ENCODE measurements around the gene ILK. TPM values are rescaled to one million over a fixed set of nuclear protein-coding genes. Genes with fewer than 3 reads are reported as not detected.

ILK gene
- total RNA-seq, 2 experiments from 2014 or later = 65.2 to 65.7 TPM

GRCh38 chr11:6579681-6580080 lies 23.9 kb upstream of the ILK start:
- peaks cover 3% of the 10 kb centered on the region for H3K4me1 Mint-ChIP-seq (ENCODE audit: low read depth)
- H3K36me3 Mint-ChIP-seq (ENCODE audit: low read depth) = peaks cover 23% of the 10 kb centered on the region
- no peak for DNase-seq
- CTCF ChIA-PET = interaction anchor here (0.6 to 1.6 kb wide), 3 partner anchors 75 to 613 kb away, joined by 3 read pairs; no protein-coding TSS in a partner anchor
- no peaks in the 10 kb centered on the region for H3K27me3 Mint-ChIP-seq (ENCODE audit: low read depth)
- no peak overlapping the region for H3K27ac Mint-ChIP-seq
- H3K9me3 Mint-ChIP-seq = peaks cover 20% of the 10 kb centered on the region
- H3K4me3 Mint-ChIP-seq = no peak overlapping the region
- intact Hi-C loops (cut with micrococcal nuclease) = no loop called here

DNA sequence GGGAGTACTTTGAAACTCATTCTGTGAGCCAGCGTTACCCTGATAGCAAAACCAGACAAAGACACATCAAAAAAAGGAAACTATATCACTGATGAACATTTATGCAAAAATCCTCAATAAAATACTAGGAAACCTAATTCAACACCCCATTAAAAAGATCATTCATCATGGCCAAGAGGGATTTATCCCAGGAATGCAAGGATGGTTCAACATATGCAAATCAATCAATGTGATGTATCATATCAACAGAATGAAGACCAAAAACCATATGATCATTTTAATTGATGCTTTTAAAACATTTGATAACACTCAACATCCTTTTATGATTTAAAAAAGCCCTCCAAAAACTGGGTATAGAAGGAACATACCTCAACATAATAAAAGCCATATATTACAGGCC lies 20.0 kb upstream of the ILK start:
- Mint-ChIP-seq H3K4me1 (ENCODE audit: low read depth) (no peaks in the 10 kb centered on the region), H3K4me3 (no peak overlapping the region), H3K27ac (no peak overlapping the region), H3K27me3 (ENCODE audit: low read depth) (no peaks in the 10 kb centered on the region), H3K36me3 (ENCODE audit: low read depth) (peaks cover 32% of the 10 kb centered on the region), H3K9me3 (peaks cover 24% of the 10 kb centered on the region)
- CTCF ChIA-PET = no interaction called here
- intact Hi-C loops (cut with micrococcal nuclease) = no loop called here
- DNase-seq = no peak

DNA sequence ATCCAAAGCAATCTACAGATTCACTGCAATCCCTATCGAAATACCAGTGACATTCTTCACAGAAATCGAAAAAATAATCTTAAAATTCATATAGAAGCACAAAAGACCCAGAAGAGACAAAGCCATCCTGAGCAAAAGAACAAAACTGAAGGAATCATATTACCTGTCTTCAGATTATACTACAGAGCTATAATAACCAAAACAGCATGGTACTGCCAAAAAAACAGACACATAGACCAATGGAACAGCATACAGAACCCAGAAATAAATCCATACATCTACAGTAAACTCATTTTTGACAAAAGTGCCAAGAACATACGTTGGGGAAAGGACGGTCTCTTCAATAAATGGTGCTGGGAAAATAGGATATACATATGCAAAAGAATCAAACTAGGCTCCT lies 19.0 kb upstream of the ILK start:
- Mint-ChIP-seq H3K36me3 (ENCODE audit: low read depth) (peaks cover 32% of the 10 kb centered on the region), H3K4me1 (ENCODE audit: low read depth) (no peaks in the 10 kb centered on the region), H3K27ac (no peak overlapping the region), H3K27me3 (ENCODE audit: low read depth) (no peaks in the 10 kb centered on the region), H3K4me3 (no peak overlapping the region), H3K9me3 (peaks cover 24% of the 10 kb centered on the region)
- CTCF ChIA-PET = no interaction called here
- DNase-seq = no peak
- intact Hi-C loops (cut with micrococcal nuclease) = no loop called here

GRCh38 chr11:6586434-6587359 lies 16.9 kb upstream of the ILK start:
- intact Hi-C loops (cut with micrococcal nuclease) = no loop called here
- Mint-ChIP-seq H3K4me3 (no peak overlapping the region), H3K27ac (no peak overlapping the region), H3K36me3 (ENCODE audit: low read depth) (peaks cover 34% of the 10 kb centered on the region), H3K27me3 (ENCODE audit: low read depth) (no peaks in the 10 kb centered on the region), H3K9me3 (peaks cover 24% of the 10 kb centered on the region), H3K4me1 (ENCODE audit: low read depth) (no peaks in the 10 kb centered on the region)
- no peak for DNase-seq
- CTCF ChIA-PET = interaction anchor here (0.7 to 1.2 kb wide), 4 partner anchors 41 to 224 kb away, joined by 3 to 4 read pairs (median 3); no protein-coding TSS in a partner anchor

GRCh38 chr11:6587360-6587953 lies 16.1 kb upstream of the ILK start:
- H3K36me3 Mint-ChIP-seq (ENCODE audit: low read depth) = peaks cover 28% of the 10 kb centered on the region

DNA sequence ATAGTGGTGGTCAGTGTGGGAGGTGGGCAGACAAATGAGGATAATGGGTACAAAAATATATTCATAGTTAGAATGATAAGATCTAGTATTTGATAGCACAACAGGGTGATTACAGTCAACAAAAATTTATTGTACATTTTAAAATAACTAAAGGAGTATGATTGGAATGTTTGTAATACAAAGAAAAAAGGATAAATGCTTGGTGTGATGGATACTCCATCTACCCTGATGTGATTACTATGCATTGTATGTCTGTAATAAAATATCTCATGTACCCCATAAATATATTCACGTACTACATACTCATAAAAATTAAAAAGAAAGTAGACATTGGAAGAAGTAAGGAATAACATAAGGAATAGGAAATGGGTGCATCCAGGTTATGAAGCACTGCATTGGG lies 15.6 kb upstream of the ILK start:
- Mint-ChIP-seq H3K4me3 (no peak overlapping the region), H3K27me3 (ENCODE audit: low read depth) (no peaks in the 10 kb centered on the region), H3K36me3 (ENCODE audit: low read depth) (peaks cover 28% of the 10 kb centered on the region), H3K9me3 (peaks cover 17% of the 10 kb centered on the region), H3K27ac (no peak overlapping the region), H3K4me1 (ENCODE audit: low read depth) (no peaks in the 10 kb centered on the region)
- CTCF ChIA-PET = interaction anchor here (1.2 kb wide), 1 partner anchor 58 kb away, joined by 3 read pairs; no protein-coding TSS in a partner anchor
- no peak for DNase-seq
- intact Hi-C loops (cut with micrococcal nuclease) = no loop called here

More at GRCh38 chr11:6587360-6587953, 16.1 kb upstream of the ILK start:
- Mint-ChIP-seq H3K27me3 (ENCODE audit: low read depth) (no peaks in the 10 kb centered on the region), H3K9me3 (peaks cover 20% of the 10 kb centered on the region), H3K27ac (no peak overlapping the region), H3K4me3 (no peak overlapping the region), H3K4me1 (ENCODE audit: low read depth) (no peaks in the 10 kb centered on the region)
- intact Hi-C loops (cut with micrococcal nuclease) = no loop called here
- CTCF ChIA-PET = interaction anchor here (0.7 to 1.2 kb wide), 4 partner anchors 42 to 224 kb away, joined by 3 to 4 read pairs (median 3); no protein-coding TSS in a partner anchor
- no peak for DNase-seq

GRCh38 chr11:6594142-6594768 lies 9.3 kb upstream of the ILK start:
- Mint-ChIP-seq H3K9me3 (no peaks in the 10 kb centered on the region), H3K4me1 (ENCODE audit: low read depth) (peaks cover 32% of the 10 kb centered on the region), H3K27ac (no peak overlapping the region), H3K36me3 (ENCODE audit: low read depth) (peaks cover 35% of the 10 kb centered on the region), H3K27me3 (ENCODE audit: low read depth) (no peaks in the 10 kb centered on the region), H3K4me3 (no peak overlapping the region)
- CTCF ChIA-PET = interaction anchor here (0.7 to 1.6 kb wide), 3 partner anchors 9 to 89 kb away, joined by 3 to 4 read pairs (median 3); partner anchors contain the start of genes ILK, MRPL17 and RRP8
- intact Hi-C loops (cut with micrococcal nuclease) = no loop called here
- no peak for DNase-seq

DNA sequence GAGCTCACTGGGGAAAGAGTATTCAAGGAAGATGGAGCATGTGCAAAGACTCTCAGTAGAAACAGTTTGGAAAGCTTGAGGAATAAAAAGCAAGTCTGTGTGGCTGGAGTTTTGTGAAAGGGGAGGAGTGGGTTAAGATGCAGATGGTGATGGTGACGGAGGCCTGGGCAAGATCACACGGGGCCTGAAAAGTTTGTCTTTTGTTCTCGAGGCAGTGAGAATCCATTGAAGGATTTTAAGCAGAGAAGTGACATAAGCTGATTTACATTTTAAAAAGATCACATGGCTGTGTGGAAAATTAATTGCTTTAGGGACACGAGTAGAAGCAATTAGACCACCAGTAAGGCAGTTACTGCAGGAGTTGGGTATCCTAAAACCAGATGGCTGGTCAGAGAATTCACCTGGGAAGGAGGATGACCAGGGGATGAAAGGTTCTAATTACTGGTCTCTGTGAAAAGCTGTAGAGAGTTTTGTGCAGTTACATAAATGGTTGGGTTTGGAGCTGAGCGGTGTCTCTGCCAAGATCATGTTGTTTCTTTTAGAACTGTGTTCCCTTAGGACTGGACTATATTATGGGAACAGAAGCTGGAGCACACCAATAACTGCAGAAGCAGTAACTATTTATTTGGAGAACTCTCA lies 7.2 kb upstream of the ILK start:
- intact Hi-C loops (cut with micrococcal nuclease) = no loop called here
- H3K27me3 Mint-ChIP-seq (ENCODE audit: low read depth) = no peaks in the 10 kb centered on the region
- H3K4me3 Mint-ChIP-seq = no peak overlapping the region
- peaks cover 39% of the 10 kb centered on the region for H3K4me1 Mint-ChIP-seq (ENCODE audit: low read depth)
- no peak for DNase-seq
- H3K27ac Mint-ChIP-seq = no peak overlapping the region
- CTCF ChIA-PET = interaction anchor here (0.6 kb wide), 1 partner anchor 785 kb away, joined by 3 read pairs; no protein-coding TSS in a partner anchor
- peaks cover 39% of the 10 kb centered on the region for H3K36me3 Mint-ChIP-seq (ENCODE audit: low read depth)
- H3K9me3 Mint-ChIP-seq = no peaks in the 10 kb centered on the region

DNA sequence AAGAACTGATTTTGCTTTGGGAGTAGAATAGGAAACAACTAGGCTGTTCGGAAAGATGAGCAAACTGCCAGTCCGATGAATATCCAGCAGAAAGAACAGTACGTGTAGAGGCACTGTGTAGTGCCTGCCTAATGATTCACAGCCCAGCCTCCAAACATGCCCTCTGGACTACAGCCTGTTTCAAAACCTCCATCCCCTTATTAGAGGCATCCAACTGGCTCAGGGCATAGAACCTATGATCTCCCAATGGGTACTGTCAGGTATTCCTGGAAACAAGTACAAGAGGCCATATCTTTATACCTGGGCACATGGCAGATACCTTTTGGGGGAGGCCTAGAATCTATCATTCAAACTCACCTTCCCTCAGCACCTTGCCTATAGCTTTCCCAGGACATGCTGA lies 5.0 kb upstream of the ILK start:
- no peak overlapping the region for H3K4me3 Mint-ChIP-seq

GRCh38 chr11:6599449-6599848 lies 4.1 kb upstream of the ILK start:
- H3K4me3 Mint-ChIP-seq = no peak overlapping the region
- H3K27me3 Mint-ChIP-seq (ENCODE audit: low read depth) = no peaks in the 10 kb centered on the region
- no peak overlapping the region for H3K27ac Mint-ChIP-seq
- intact Hi-C loops (cut with micrococcal nuclease) = no loop called here
- no peaks in the 10 kb centered on the region for H3K9me3 Mint-ChIP-seq
- peaks cover 33% of the 10 kb centered on the region for H3K36me3 Mint-ChIP-seq (ENCODE audit: low read depth)
- DNase-seq = no peak
- peaks cover 37% of the 10 kb centered on the region for H3K4me1 Mint-ChIP-seq (ENCODE audit: low read depth)
- CTCF ChIA-PET = interaction anchor here (0.5 kb wide), 1 partner anchor 79 kb away, joined by 3 read pairs; no protein-coding TSS in a partner anchor

More for the DNA sequence above, 5.0 kb upstream of the ILK start:
- DNase-seq = no peak
- no peaks in the 10 kb centered on the region for H3K27me3 Mint-ChIP-seq (ENCODE audit: low read depth)
- H3K9me3 Mint-ChIP-seq = no peaks in the 10 kb centered on the region
- H3K36me3 Mint-ChIP-seq (ENCODE audit: low read depth) = peaks cover 40% of the 10 kb centered on the region
- intact Hi-C loops (cut with micrococcal nuclease) = no loop called here
- CTCF ChIA-PET = interaction anchor here (0.8 kb wide), 1 partner anchor 68 kb away, joined by 3 read pairs; no protein-coding TSS in a partner anchor
- no peak overlapping the region for H3K27ac Mint-ChIP-seq
- peaks cover 44% of the 10 kb centered on the region for H3K4me1 Mint-ChIP-seq (ENCODE audit: low read depth)

DNA sequence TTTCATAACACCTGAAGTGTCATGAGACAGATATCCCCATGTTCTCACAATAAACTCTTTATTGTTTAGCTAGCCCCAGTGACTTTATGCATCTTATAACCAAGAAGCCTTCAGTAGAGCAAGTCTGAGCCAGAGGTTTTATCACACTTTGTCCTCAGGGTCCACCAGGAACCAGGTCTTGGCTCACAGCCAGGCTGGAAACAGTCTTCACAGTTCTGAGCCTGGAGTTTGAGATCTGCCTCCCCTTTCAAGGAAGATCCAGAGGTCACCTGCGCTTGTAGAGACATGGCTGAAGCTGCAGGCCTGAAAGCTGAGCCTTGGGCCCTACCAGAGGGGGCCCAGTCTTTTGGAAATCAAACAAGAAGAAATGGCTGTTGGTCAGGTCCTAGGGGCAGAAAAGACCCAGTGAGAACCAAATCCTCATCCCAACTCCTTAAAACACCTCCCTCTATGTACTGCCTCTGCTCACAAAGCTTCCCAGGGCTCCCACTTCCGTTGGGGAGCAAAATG lies 3.6 kb upstream of the ILK start:
- Mint-ChIP-seq H3K27ac (no peak overlapping the region), H3K36me3 (ENCODE audit: low read depth) (peaks cover 31% of the 10 kb centered on the region), H3K4me3 (no peak overlapping the region), H3K9me3 (no peaks in the 10 kb centered on the region), H3K27me3 (ENCODE audit: low read depth) (no peaks in the 10 kb centered on the region), H3K4me1 (ENCODE audit: low read depth) (peaks cover 34% of the 10 kb centered on the region)
- intact Hi-C loops (cut with micrococcal nuclease) = loop anchor here (10.0 kb wide), 1 partner anchor 915 kb away; the partner anchor contains the start of gene PPFIBP2
- CTCF ChIA-PET = interaction anchor here (0.5 kb wide), 1 partner anchor 79 kb away, joined by 3 read pairs; no protein-coding TSS in a partner anchor
- no peak for DNase-seq

Data from activated naive CD4-positive, alpha-beta T cell treated with anti-CD3 and anti-CD28 coated beads for 36 hours (primary cell).